OCI-LY3 (cell line): ENCODE measurements around the gene LCK.

Experiments used
- H2AFZ ChIP-seq: fragments of 200-600, 300-600 bp; shearing (Covaris generic); 2 replicates; pipeline ENCODE4 v1.6.0; 2014; ENCODE audit warnings: antibody characterized with exemption, low read depth, low read length
- H3K27ac ChIP-seq: fragments of 200-600, 300-600 bp; sonication (generic); 2 replicates; pipeline ENCODE4 v1.5.1; 2014; ENCODE audit warnings: mild to moderate bottlenecking, low read length, moderate library complexity, mixed read lengths
- H3K27me3 ChIP-seq: fragments of 200-600, 300-600 bp; sonication (generic); 2 replicates; pipeline ENCODE4 v1.6.1; 2014; ENCODE audit warnings: low read depth, low read length, mixed read lengths
- H3K36me3 ChIP-seq: fragments of 200-600, 300-600 bp; sonication (generic); replicated peaks from 2 replicates; pipeline ENCODE3; 2014; ENCODE audit warnings: low read depth, low read length, mixed read lengths
- H3K4me1 ChIP-seq: fragments of 300-600, 200-600 bp; sonication (generic); 2 replicates; pipeline ENCODE4 v1.6.1; 2014; ENCODE audit warnings: low read length, mixed read lengths
- H3K4me2 ChIP-seq: fragments of 200-600, 300-600 bp; sonication (generic); 2 replicates; pipeline ENCODE4 v1.6.1; 2014; ENCODE audit warnings: low read length, mixed read lengths
- H3K4me3 ChIP-seq: fragments of 300-600, 200-600 bp; sonication (generic); 2 replicates; pipeline ENCODE4 v1.5.1; 2014; ENCODE audit warnings: antibody characterized with exemption, mild to moderate bottlenecking, low read length, moderate library complexity
- H3K79me2 ChIP-seq: fragments of 300-600, 200-600 bp; shearing (Covaris generic); 2 replicates; pipeline ENCODE4 v1.6.1; 2014; ENCODE audit warnings: mild to moderate bottlenecking, low read length, mixed read lengths
- H3K9ac ChIP-seq: fragments of 300-600, 200-600 bp; shearing (Covaris generic); 2 replicates; pipeline ENCODE4 v1.6.0; 2014; ENCODE audit warnings: mild to moderate bottlenecking, low read length, moderate library complexity
- H3K9me3 ChIP-seq: fragments of 200-600, 300-600 bp; shearing (Covaris generic); 2 replicates; pipeline ENCODE4 v1.6.1; 2014; ENCODE audit warnings: low read length, mixed read lengths; ENCODE audit not compliant: insufficient read depth
- H4K20me1 ChIP-seq: fragments of 200-600, 300-600 bp; sonication (generic); 2 replicates; pipeline ENCODE4 v1.6.1; 2016; ENCODE audit warnings: low read length, mixed read lengths; ENCODE audit not compliant: insufficient read depth
- CTCF ChIP-seq: fragments of 200-600, 300-600 bp; sonication (generic); IDR thresholded peaks from 2 replicates; pipeline ENCODE4 v1.5.1; 2014; ENCODE audit warnings: antibody characterized with exemption, low read length, low read depth
- EZH2phosphoT487 ChIP-seq: fragments of 200-600 bp; shearing (Covaris generic); IDR thresholded peaks from 2 replicates; pipeline ENCODE4 v1.6.1; 2018; ENCODE audit warnings: antibody characterized with exemption, mixed run types, low read depth

The LCK gene

GRCh38 chr1:32240140-32240951 lies 10.7 kb upstream of the LCK start:
- Histone ChIP-seq H3K27ac (no peak overlapping the region), H3K9ac (no peak overlapping the region), H3K4me1 (peaks cover 5% of the 10 kb centered on the region), H3K36me3 (no peaks in the 10 kb centered on the region), H3K4me3 (no peak overlapping the region), H3K9me3 (no peaks in the 10 kb centered on the region), H3K79me2 (no peaks in the 10 kb centered on the region), H3K27me3 (no peaks in the 10 kb centered on the region), H2AFZ (no peak overlapping the region), H3K4me2 (no peak overlapping the region), H4K20me1 (no peaks in the 10 kb centered on the region)
- TF ChIP-seq CTCF (no peak), EZH2phosphoT487 (no peak)

- H3K9ac ChIP-seq: no peak overlapping the region
- TF ChIP-seq CTCF (no peak), EZH2phosphoT487 (no peak)
These were observed 9.9 kb upstream of the LCK start for GRCh38 chr1:32241001-32241763.

DNA sequence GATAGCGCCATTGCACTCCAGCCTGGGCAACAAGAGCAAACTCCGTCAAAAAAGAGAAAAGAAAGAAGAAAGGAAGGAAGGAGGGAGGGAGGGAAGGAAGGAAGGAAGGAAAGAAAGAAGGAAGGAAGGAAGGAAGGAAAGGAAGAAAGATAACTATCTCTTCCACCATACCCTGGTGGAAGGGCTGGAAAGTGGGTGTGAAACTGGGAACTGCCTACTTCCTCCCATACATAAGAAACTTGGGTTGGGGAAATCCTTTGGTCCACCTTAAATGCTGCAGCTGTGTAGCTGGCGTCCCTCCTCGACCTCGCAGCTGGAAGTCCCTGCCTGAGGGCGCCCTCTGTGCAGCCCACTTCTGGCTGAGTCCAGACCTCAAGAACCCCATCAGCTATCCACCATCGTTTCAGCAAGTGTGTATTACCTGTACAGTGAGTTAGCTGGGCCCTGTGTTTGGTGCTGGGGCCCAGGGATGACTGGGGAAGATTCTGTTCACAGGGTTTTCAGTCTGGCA lies 8.7 kb upstream of the LCK start:
- no peaks in the 10 kb centered on the region for H3K27me3 ChIP-seq
- H3K27ac ChIP-seq: no peak overlapping the region
- H3K4me1 ChIP-seq: peaks cover 5% of the 10 kb centered on the region
- H3K9ac ChIP-seq: no peak overlapping the region
- H3K79me2 ChIP-seq: no peaks in the 10 kb centered on the region
- H4K20me1 ChIP-seq: no peaks in the 10 kb centered on the region
- H3K36me3 ChIP-seq: no peaks in the 10 kb centered on the region
- TF ChIP-seq EZH2phosphoT487 (no peak), CTCF (no peak)
- peak overlapping the region; percentile 12; the same call in 1 of the 2 replicates for H3K4me2 ChIP-seq
- H3K4me3 ChIP-seq: no peak overlapping the region
- H3K9me3 ChIP-seq: no peaks in the 10 kb centered on the region
- peak overlapping the region; percentile 46; the same call in 1 of the 2 replicates for H2AFZ ChIP-seq

More at GRCh38 chr1:32241001-32241763, 9.9 kb upstream of the LCK start:
- H2AFZ ChIP-seq: no peak overlapping the region
- no peaks in the 10 kb centered on the region for H3K79me2 ChIP-seq
- no peak overlapping the region for H3K27ac ChIP-seq
- no peaks in the 10 kb centered on the region for H3K36me3 ChIP-seq
- no peaks in the 10 kb centered on the region for H4K20me1 ChIP-seq
- H3K9me3 ChIP-seq: no peaks in the 10 kb centered on the region
- H3K4me1 ChIP-seq: peaks cover 5% of the 10 kb centered on the region
- no peak overlapping the region for H3K4me3 ChIP-seq
- no peak overlapping the region for H3K4me2 ChIP-seq
- H3K27me3 ChIP-seq: no peaks in the 10 kb centered on the region

DNA sequence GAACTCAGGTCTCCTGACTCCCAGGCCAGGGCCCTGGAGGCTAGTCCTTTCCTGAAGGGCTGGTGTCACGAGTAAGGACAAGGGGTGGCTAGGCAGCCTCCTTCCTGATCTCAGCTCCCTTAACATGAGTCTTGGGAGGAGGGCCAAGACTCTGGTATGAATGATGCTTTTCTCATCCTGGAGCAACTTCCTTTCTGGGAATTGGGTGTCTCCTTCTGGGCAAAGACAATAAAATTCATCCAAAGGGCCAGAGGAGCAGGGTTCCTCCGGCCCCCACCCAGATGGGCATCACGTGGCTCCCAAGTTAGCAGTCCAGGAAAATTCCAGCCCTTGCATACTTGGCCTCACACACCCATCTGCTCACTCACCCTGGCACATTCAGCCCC lies 4.2 kb upstream of the LCK start, which contains the start of gene FAM167B:
TSS of gene FAM167B (plus strand) at position 335 of the 386 bp plus-strand sequence. CDS start 200 bp downstream, outside the sequence.
- Histone ChIP-seq H3K9me3 (peaks cover 16% of the 10 kb centered on the region; the same call in 1 of the 2 replicates), H2AFZ (no peak within 1 kb of the TSS), H3K36me3 (no peaks in the 10 kb centered on the region), H3K27ac (no peak within 1 kb of the TSS), H3K4me2 (no peak within 1 kb of the TSS), H4K20me1 (no peaks in the 10 kb centered on the region), H3K27me3 (no peaks in the 10 kb centered on the region), H3K4me3 (no peak within 1 kb of the TSS), H3K9ac (no peak within 1 kb of the TSS), H3K4me1 (peaks cover 33% of the 10 kb centered on the region), H3K79me2 (no peaks in the 10 kb centered on the region)
- no peak for TF ChIP-seq EZH2phosphoT487
- TF ChIP-seq CTCF: no peak
